Lower lobe of right lung (tissue), 2 donors: Measurements from ENCODE around the gene ZNF628. TPM values are rescaled to one million over a fixed set of nuclear protein-coding genes. Genes with fewer than 3 reads are reported as not detected.
A peak's percentile ranks its signal among the peaks of the same experiment; 100 is the strongest.

Experiments used
- ATAC-seq, 2 donors: fragments of 200-7000 bp; cut with Tn5 transposase; one replicate each; pipeline ENCODE4 v1.9.1; 2020 to 2022; ENCODE audit warnings: mild to moderate bottlenecking in 2 of 2, moderate library complexity in 2 of 2
- DNase-seq: peaks from one replicate; pipeline ENCODE4 v3.0.0-alpha.2; 2020
- H3K27ac ChIP-seq: fragments of 200-600 bp; one replicate; pipeline ENCODE4 v1.8.0; 2022
- H3K27me3 ChIP-seq: fragments of 200-600 bp; one replicate; pipeline ENCODE4 v1.8.0; 2022; ENCODE audit warnings: low read depth
- H3K36me3 ChIP-seq: fragments of 200-600 bp; one replicate; pipeline ENCODE4 v1.8.0; 2022; ENCODE audit warnings: mild to moderate bottlenecking
- H3K4me1 ChIP-seq: fragments of 200-600 bp; one replicate; pipeline ENCODE4 v1.8.0; 2022
- H3K4me3 ChIP-seq: fragments of 200-600 bp; one replicate; pipeline ENCODE4 v1.8.0; 2022; ENCODE audit warnings: mild to moderate bottlenecking
- H3K9me3 ChIP-seq: fragments of 200-600 bp; one replicate; pipeline ENCODE4 v1.8.0; 2022
- CTCF ChIP-seq: fragments of 200-600 bp; IDR thresholded peaks from one replicate; pipeline ENCODE4 v1.8.0; 2022; ENCODE audit warnings: antibody characterized with exemption, mild to moderate bottlenecking
- intact Hi-C: fragments of 100-400 bp; cut with DNase I; formaldehyde crosslinking; loops from one replicate; pipeline ENCODE4 v1.11.0; 2022
- total RNA-seq: library from RNA; stranded (reverse); fragmentation: NEBNext Ultra II Directional; extraction: Animal tissue kit (Norgen Biotek cat#: 25700); gene quantifications from one replicate; pipeline ENCODE4 v1.2.1, GENCODE V29; 2021
- donor health status: DM: no; HTN: yes; CAD: no; lungs with severe emphysema.

Gene ZNF628
- total RNA-seq, 1 donor from 2014 or later: 7.1 TPM

DNA sequence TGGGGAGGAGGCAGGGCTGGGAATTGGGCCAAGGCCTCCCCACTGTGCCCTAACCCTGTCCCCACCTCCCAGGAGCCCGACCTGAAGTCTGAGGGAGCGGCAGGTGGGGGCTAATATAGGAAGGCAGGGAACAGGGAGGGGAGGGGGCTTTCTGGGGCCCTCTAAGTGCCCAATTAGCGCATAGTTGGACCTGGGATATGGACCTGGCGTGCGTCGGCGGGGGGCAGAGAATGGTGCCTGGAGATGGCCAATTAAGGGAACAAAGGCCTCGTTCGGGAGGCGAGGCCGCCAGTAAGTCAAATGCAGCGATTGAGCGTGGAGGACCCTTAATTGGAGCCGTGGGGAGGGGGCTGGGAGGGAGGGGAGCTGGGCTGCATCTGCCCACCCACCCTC is 11.8 kb upstream of the ZNF628 start, which contains the start of gene C19orf85:
Gene C19orf85, minus strand, starts transcription at position 90 of the 393 bp plus-strand sequence. CDS start 197 bp downstream, outside the sequence.
- Histone ChIP-seq H3K9me3 (no peaks in the 10 kb centered on the region), H3K27ac (no peak within 1 kb of the TSS), H3K4me1 (peaks cover 19% of the 10 kb centered on the region), H3K27me3 (no peaks in the 10 kb centered on the region), H3K4me3 (no peak within 1 kb of the TSS), H3K36me3 (no peaks in the 10 kb centered on the region)
- ATAC-seq (no peak), DNase-seq (no peak)
- intact Hi-C loops: no loop called here
- no peak for TF ChIP-seq CTCF

DNA sequence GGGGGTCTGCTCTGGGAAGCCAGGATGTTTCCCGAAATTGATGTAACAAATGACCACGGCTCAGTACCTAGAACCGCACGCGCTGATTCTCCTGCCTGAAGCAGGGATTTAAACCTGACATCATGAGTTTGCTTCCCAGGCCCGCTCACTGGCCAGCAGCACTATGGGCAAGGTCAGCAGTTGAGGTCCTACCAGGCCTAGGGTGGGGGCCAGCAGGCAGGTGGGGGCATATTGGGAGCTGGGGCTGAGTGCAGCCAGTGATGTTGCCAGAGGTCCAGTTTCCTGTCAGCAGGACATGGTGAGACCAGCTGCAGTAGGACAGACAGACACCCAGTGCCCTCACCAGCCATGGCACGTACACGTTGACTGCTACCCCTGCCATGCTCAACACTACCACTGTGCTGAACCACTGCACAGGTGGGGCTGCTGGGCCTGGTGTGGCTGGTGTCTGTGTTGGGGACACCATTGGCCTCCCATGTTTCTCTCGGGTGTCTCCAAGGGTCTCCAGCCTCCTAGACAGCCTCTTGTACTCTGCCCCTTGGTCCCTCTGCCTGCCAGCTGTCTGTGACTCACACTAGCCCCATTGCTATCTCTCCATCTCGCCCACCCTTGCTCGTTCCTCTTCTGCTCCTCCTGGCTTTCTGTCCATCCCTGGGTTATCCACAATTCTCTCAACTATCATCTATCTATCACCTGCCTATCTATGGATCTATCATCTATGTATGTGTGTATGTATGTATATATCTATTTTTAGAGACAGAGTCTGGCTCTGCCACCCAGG is 10.8 kb upstream of the ZNF628 start:
- no peak for ATAC-seq
- no peak for TF ChIP-seq CTCF
- H3K4me1 ChIP-seq: peaks cover 10% of the 10 kb centered on the region
- no peaks in the 10 kb centered on the region for H3K9me3 ChIP-seq
- H3K27ac ChIP-seq: no peak overlapping the region
- DNase-seq: no peak
- H3K27me3 ChIP-seq: no peaks in the 10 kb centered on the region
- no peaks in the 10 kb centered on the region for H3K36me3 ChIP-seq
- intact Hi-C loops: no loop called here
- H3K4me3 ChIP-seq: no peak overlapping the region

GRCh38 chr19:55466241-55466614 is 10.2 kb upstream of the ZNF628 start:
- Histone ChIP-seq H3K36me3 (no peaks in the 10 kb centered on the region), H3K4me3 (no peak overlapping the region), H3K4me1 (peaks cover 6% of the 10 kb centered on the region), H3K27ac (no peak overlapping the region), H3K9me3 (no peaks in the 10 kb centered on the region), H3K27me3 (no peaks in the 10 kb centered on the region)
- TF ChIP-seq CTCF: no peak
- intact Hi-C loops: no loop called here
- DNase-seq (no peak), ATAC-seq (no peak)

DNA sequence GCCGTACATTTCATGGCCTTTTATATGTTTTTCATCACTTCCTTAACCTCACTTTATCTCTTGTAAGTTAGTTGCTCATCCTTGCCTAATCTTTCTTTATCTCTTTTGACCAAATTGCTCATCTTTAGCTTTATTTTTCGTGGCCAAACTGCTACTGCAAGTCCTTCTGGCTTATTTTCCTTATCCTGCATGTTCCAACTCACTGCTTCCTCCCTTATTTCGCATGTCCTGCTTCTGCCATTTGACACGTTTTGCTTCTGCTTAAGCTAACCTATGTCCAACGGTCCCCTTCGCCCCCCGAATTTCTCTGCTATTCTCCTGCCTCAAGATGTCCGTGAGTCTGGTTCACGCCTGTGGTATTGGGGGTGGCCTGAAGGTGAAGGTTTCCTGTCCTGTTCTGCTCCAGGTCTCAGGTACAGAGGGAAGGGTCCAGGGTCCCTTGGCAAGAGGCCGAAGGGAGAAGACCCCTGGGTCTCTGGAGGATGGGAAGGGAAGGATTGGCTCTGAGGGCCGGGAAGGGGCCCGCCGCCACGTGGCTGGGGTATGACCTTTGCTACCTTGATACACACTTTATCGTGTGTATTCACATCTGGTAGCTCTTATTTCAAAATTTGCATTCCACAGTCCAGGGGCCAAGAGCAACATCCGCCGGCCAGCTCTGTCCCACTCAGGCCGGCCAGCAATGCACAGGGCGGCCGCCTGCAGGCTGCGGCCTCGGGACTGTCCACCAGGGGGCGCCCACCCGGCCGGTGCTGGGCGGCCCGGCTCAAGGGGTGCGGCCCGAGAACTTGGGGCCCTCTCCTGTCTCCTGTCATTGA is 9.0 kb upstream of the ZNF628 start:
- no peak overlapping the region for H3K27ac ChIP-seq
- DNase-seq: peak; percentile 79

GRCh38 chr19:55468054-55468393 is 8.4 kb upstream of the ZNF628 start:
- intact Hi-C loops: no loop called here
- H3K9me3 ChIP-seq: no peaks in the 10 kb centered on the region
- no peak overlapping the region for H3K4me3 ChIP-seq
- H3K36me3 ChIP-seq: no peaks in the 10 kb centered on the region
- no peaks in the 10 kb centered on the region for H3K27me3 ChIP-seq
- no peak for TF ChIP-seq CTCF
- no peak overlapping the region for H3K27ac ChIP-seq
- DNase-seq (no peak), ATAC-seq (no peak)
- H3K4me1 ChIP-seq: no peaks in the 10 kb centered on the region

More for the DNA sequence above, 9.0 kb upstream of the ZNF628 start:
- Histone ChIP-seq H3K9me3 (no peaks in the 10 kb centered on the region), H3K27me3 (no peaks in the 10 kb centered on the region), H3K4me3 (no peak overlapping the region), H3K4me1 (peaks cover 4% of the 10 kb centered on the region), H3K36me3 (no peaks in the 10 kb centered on the region)
- peak; percentile 87 to 90 for ATAC-seq
- intact Hi-C loops: no loop called here
- peak; percentile 100 for TF ChIP-seq CTCF
